Measurements from ENCODE around the gene ST6GALNAC6.

DNA sequence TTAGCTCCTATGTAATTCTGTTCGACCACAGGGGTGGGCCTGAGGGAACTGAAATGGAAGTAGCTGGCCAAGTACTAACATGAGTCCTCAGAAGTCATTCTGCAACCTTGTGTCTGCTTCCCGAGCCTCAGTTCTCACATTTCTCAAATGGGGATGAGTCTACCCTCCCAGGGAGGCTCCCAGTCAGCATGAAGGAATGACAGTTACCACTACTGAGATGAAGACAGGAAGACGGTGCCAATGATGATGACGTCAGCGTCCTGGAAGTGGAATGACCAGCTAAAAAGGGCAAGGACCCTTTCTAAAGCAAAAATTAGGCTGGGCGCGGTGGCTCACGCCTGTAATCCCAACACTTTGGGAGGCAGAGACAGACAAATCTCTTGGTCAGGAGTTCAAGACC, 24.4 kb upstream of the ST6GALNAC6 start:
- TF ChIP-seq CTCF (IDR thresholded peaks at IDR 0.05) (no peak), POLR2A (IDR thresholded peaks at IDR 0.05) (no peak)
